RWPE1 (cell line): ENCODE results near the gene PHC2.

Source experiments
- CTCF ChIA-PET: fragments of 350-600 bp; sonication (Branson Sonifier 250); formaldehyde crosslinking; extraction: SDS; loops from one replicate; lab custom pipeline; 2021; lab: Yijun Ruan, JAX
- POLR2A ChIA-PET: fragments of 400-600 bp; formaldehyde crosslinking; extraction: SDS; loops from one replicate; lab custom pipeline; 2020; ENCODE audit warnings: antibody characterized with exemption; ENCODE audit not compliant: low non-redundant PET; lab: Yijun Ruan, JAX
- DNase-seq: peaks from one replicate; pipeline ENCODE4 v3.0.0; 2012; ENCODE audit warnings: low spot score
- H3K27ac ChIP-seq: fragments of 450-650 bp; 2 replicates; pipeline ENCODE4 v1.5.1; 2017
- CTCF ChIP-seq: fragments of 450-650 bp; conservative IDR thresholded peaks from 2 replicates; pipeline ENCODE4 v1.5.1; 2017; ENCODE audit warnings: low read depth, mild to moderate bottlenecking

The PHC2 gene

GRCh38 chr1:33372677-33373076, 58.2 kb downstream of the PHC2 start:
- POLR2A ChIA-PET = no interaction called here
- CTCF ChIA-PET = interaction anchor here (0.6 to 1.0 kb wide), 2 partner anchors 98 to 1993 kb away, joined by 3 read pairs; no protein-coding TSS in a partner anchor
- H3K27ac ChIP-seq = no peak overlapping the region
- TF ChIP-seq CTCF = no peak
- DNase-seq = no peak

GRCh38 chr1:33372162-33372561, 58.7 kb downstream of the PHC2 start:
- no peak overlapping the region for H3K27ac ChIP-seq
- no peak for DNase-seq
- CTCF ChIA-PET = interaction anchor here (0.6 kb wide), 1 partner anchor 1993 kb away, joined by 3 read pairs; no protein-coding TSS in a partner anchor
- POLR2A ChIA-PET = no interaction called here
- TF ChIP-seq CTCF = no peak

GRCh38 chr1:33371334-33371733, 59.6 kb downstream of the PHC2 start:
- no peak overlapping the region for H3K27ac ChIP-seq
- no peak for TF ChIP-seq CTCF
- ChIA-PET CTCF (no interaction called here), POLR2A (no interaction called here)
- no peak for DNase-seq

GRCh38 chr1:33370827-33371226, 60.1 kb downstream of the PHC2 start:
- TF ChIP-seq CTCF = no peak
- ChIA-PET POLR2A (interaction anchor here (0.6 kb wide), 1 partner anchor 278 kb away, joined by 3 read pairs; no protein-coding TSS in a partner anchor), CTCF (interaction anchor here (0.5 to 2.8 kb wide), 3 partner anchors 10 to 100 kb away, joined by 3 to 13 read pairs (median 5); no protein-coding TSS in a partner anchor)
- no peak overlapping the region for H3K27ac ChIP-seq
- DNase-seq = no peak

GRCh38 chr1:33370301-33370700, 60.6 kb downstream of the PHC2 start:
- ChIA-PET CTCF (interaction anchor here (1.2 to 2.8 kb wide), 2 partner anchors 85 to 101 kb away, joined by 3 to 13 read pairs; no protein-coding TSS in a partner anchor), POLR2A (interaction anchor here (0.6 kb wide), 1 partner anchor 277 kb away, joined by 3 read pairs; no protein-coding TSS in a partner anchor)
- H3K27ac ChIP-seq = no peak overlapping the region
- no peak for TF ChIP-seq CTCF
- DNase-seq = no peak

- TF ChIP-seq CTCF = no peak
- ChIA-PET POLR2A (no interaction called here), CTCF (interaction anchor here (0.6 to 2.8 kb wide), 4 partner anchors 74 to 204 kb away, joined by 3 to 13 read pairs (median 4); no protein-coding TSS in a partner anchor)
- DNase-seq = no peak
- H3K27ac ChIP-seq = peak overlapping the region; percentile 9; the same call in 1 of the 2 replicates
Observed at GRCh38 chr1:33369764-33370163, 61.1 kb downstream of the PHC2 start.
